Esophagus muscularis mucosa (tissue), 4 donors: ENCODE measurements around the gene ITGA2. TPM values are rescaled to one million over a fixed set of nuclear protein-coding genes. Genes with fewer than 3 reads are reported as not detected.

Experiments
- DNase-seq: peaks from one replicate; pipeline ENCODE4 v3.0.0-alpha.2; 2017; ENCODE audit errors: extremely low spot score
- H3K27ac ChIP-seq, 4 donors: fragments of 200-600 bp; sonication (generic); replicated peaks in 1 of 4; 1 replicate in 3 of 4; 2 replicates in 1 of 4; pipeline ENCODE4 v1.5.1; 2016 to 2019; ENCODE audit warnings: mild to moderate bottlenecking in 1 of 4
- H3K27me3 ChIP-seq, 4 donors: fragments of 200-600 bp; sonication (generic); one replicate each; pipeline versions ENCODE4 v1.5.1 to v1.6.0; 2016 to 2019
- H3K36me3 ChIP-seq, 4 donors: fragments of 200-600 bp; sonication (generic); one replicate each; pipeline ENCODE4 v1.5.1; 2016 to 2019
- H3K4me1 ChIP-seq, 4 donors: fragments of 200-600 bp; sonication (generic); one replicate each; pipeline ENCODE4 v1.5.1; 2016 to 2019
- H3K4me3 ChIP-seq, 4 donors: fragments of 200-600 bp; sonication (generic); 1 replicate in 2 of 4; 2 replicates in 2 of 4; pipeline ENCODE4 v1.5.1; 2016 to 2019; ENCODE audit warnings: mild to moderate bottlenecking in 4 of 4, moderate library complexity in 1 of 4
- H3K9me3 ChIP-seq, 4 donors: fragments of 200-600 bp; sonication (generic); 1 replicate in 3 of 4; 2 replicates in 1 of 4; pipeline ENCODE4 v1.5.1; 2016 to 2019
- CTCF ChIP-seq, 3 experiments: fragments of 200-600 bp in 2 of 3; fragments of 450-650 bp in 1 of 3; sonication (generic) in 2 of 3; IDR thresholded peaks; one replicate each; pipeline ENCODE4 v1.5.1; 2017 to 2019; ENCODE audit warnings: antibody characterized with exemption in 3 of 3, mild to moderate bottlenecking in 2 of 3, moderate library complexity in 1 of 3
- EP300 ChIP-seq: sonication (generic); formaldehyde crosslinking; IDR thresholded peaks from one replicate; pipeline ENCODE4 v1.6.1; 2017; ENCODE audit warnings: antibody characterized with exemption
- POLR2A ChIP-seq: fragments of 450-650 bp; IDR thresholded peaks from one replicate; pipeline ENCODE4 v1.6.1; 2017; ENCODE audit warnings: antibody characterized with exemption, moderate library complexity, mild to moderate bottlenecking, low read depth
- POLR2AphosphoS5 ChIP-seq, 2 donors: sonication (generic); formaldehyde crosslinking; IDR thresholded peaks; one replicate each; pipeline ENCODE4 v1.6.1; 2017; ENCODE audit warnings: antibody characterized with exemption in 2 of 2
- WGBS: methylation state at CpG from one replicate; pipeline ENCODE4 v1.1.5; 2018; 5-methylcytosine and 5-hydroxymethylcytosine counted together
- intact Hi-C: fragments of 100-400 bp; cut with DNase I; formaldehyde crosslinking; loops from one replicate; pipeline ENCODE4 v1.15.1; 2023
- total RNA-seq, 4 donors: library from RNA; depleted of rRNA; stranded (reverse); fragments of >200 nt; gene quantifications; one replicate each; pipeline versions ENCODE4 v1.1.0 to v1.2.1, GENCODE V29; 2016

ITGA2 gene
- total RNA-seq, 4 donors from 2014 or later = 5.0 to 9.6 (median 7.8) TPM

GRCh38 chr5:53032188-53032587 is 43.0 kb downstream of the ITGA2 start:
- Histone ChIP-seq H3K36me3 (peaks cover 0 to 5% (median 0%) of the 10 kb centered on the region in 4 donors), H3K27me3 (no peaks in the 10 kb centered on the region), H3K4me1 (peaks cover 20 to 37% (median 28%) of the 10 kb centered on the region in 4 donors), H3K9me3 (no peaks in the 10 kb centered on the region), H3K27ac (peak overlapping the region in 1 of 4 donors; percentile 51), H3K4me3 (no peak overlapping the region)
- TF ChIP-seq EP300 (no peak), POLR2A (no peak), CTCF (IDR thresholded peaks at IDR 0.05) (no peak), POLR2AphosphoS5 (IDR thresholded peaks at IDR 0.05) (no peak)
- no peak for DNase-seq
- WGBS = 44% methylated on average over 2 of the region's 2 CpGs
- intact Hi-C loops = loop anchor here (10.0 kb wide), 1 partner anchor 63 kb away; no protein-coding TSS in a partner anchor

GRCh38 chr5:53034832-53035231 is 45.7 kb downstream of the ITGA2 start:
- DNase-seq = no peak
- no peaks in the 10 kb centered on the region for H3K9me3 ChIP-seq
- intact Hi-C loops = loop anchor here (10.0 kb wide), 1 partner anchor 60 kb away; no protein-coding TSS in a partner anchor
- H3K4me1 ChIP-seq = peaks cover 31 to 41% (median 35%) of the 10 kb centered on the region in 4 donors
- no peak overlapping the region for H3K27ac ChIP-seq
- H3K4me3 ChIP-seq = no peak overlapping the region
- no peaks in the 10 kb centered on the region for H3K27me3 ChIP-seq
- no peaks in the 10 kb centered on the region for H3K36me3 ChIP-seq
- TF ChIP-seq POLR2A (no peak), EP300 (no peak), POLR2AphosphoS5 (IDR thresholded peaks at IDR 0.05) (no peak), CTCF (IDR thresholded peaks at IDR 0.05) (no peak)

- Histone ChIP-seq H3K36me3 (no peaks in the 10 kb centered on the region), H3K9me3 (no peaks in the 10 kb centered on the region), H3K4me3 (no peak overlapping the region), H3K27me3 (no peaks in the 10 kb centered on the region), H3K27ac (no peak overlapping the region), H3K4me1 (peaks cover 30 to 35% (median 32%) of the 10 kb centered on the region in 4 donors)
- TF ChIP-seq POLR2AphosphoS5 (IDR thresholded peaks at IDR 0.05) (no peak), EP300 (no peak), CTCF (IDR thresholded peaks at IDR 0.05) (peak in 1 of 3 experiments; percentile 14), POLR2A (no peak)
- no peak for DNase-seq
- WGBS = 61% methylated on average over 2 of the region's 2 CpGs
- intact Hi-C loops = loop anchor here (10.0 kb wide), 1 partner anchor 59 kb away; no protein-coding TSS in a partner anchor
Observed at GRCh38 chr5:53035868-53036381, 46.8 kb downstream of the ITGA2 start.

- intact Hi-C loops = loop anchor here (10.0 kb wide), 1 partner anchor 58 kb away; no protein-coding TSS in a partner anchor
- Histone ChIP-seq H3K4me1 (peaks cover 17 to 21% (median 20%) of the 10 kb centered on the region in 4 donors), H3K27ac (peak overlapping the region in 2 of 4 donors; percentile 25 to 50), H3K27me3 (no peaks in the 10 kb centered on the region), H3K36me3 (no peaks in the 10 kb centered on the region), H3K9me3 (no peaks in the 10 kb centered on the region), H3K4me3 (no peak overlapping the region)
- 59% methylated on average over 3 of the region's 3 CpGs for WGBS
- DNase-seq = no peak
- TF ChIP-seq CTCF (IDR thresholded peaks at IDR 0.05) = no peak
- TF ChIP-seq POLR2AphosphoS5 (IDR thresholded peaks at IDR 0.05) = no peak
- no peak for TF ChIP-seq EP300
- TF ChIP-seq POLR2A = no peak
Observed at GRCh38 chr5:53037141-53037859, 48.1 kb downstream of the ITGA2 start.
